ENCODE data around the gene ADAMTS17.
"Not testable (repeated sequence)": the region's sequence is repeated elsewhere in the genome, so short reads cannot be mapped to it uniquely, and the experiment has no call there.

DNA sequence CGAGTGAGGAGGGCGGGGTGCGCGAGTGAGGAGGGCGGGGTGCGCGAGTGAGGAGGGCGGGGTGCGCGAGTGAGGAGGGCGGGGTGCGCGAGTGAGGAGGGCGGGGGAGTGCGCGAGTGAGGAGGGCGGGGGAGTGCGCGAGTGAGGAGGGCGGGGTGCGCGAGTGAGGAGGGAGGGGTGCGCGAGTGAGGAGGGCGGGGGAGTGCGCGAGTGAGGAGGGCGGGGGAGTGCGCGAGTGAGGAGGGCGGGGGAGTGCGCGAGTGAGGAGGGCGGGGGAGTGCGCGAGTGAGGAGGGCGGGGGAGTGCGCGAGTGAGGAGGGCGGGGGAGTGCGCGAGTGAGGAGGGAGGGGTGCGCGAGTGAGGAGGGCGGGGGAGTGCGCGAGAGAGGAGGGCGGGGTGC lies 415.2 kb downstream of the ADAMTS17 start:
- not testable (repeated sequence) for TF ChIP-seq CTCF, EZH2phosphoT487 (IDR thresholded peaks at IDR 0.05)

Measured in neural progenitor cell (in vitro differentiated cells).